ENCODE data around the gene LPA.

Gene LPA

DNA sequence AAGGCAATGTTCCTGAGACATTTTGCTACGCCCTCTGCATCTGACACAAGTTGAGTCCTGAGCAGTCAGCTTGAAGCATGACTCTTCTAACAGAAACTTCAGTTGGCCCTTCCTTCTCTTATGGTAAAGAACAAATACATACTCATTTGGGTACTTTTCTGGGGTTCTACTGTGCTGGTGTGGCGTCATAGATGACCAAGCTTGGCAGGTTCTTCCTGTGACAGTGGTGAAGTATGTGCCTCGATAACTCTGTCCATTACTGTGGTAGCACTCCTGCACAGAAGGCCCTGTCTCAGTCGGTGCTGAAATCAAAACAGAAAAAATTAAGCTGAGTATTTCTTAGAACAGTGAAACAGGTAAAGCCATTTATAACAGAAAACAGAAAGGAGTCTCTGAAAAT is 163.4 kb downstream of the LPA start:
- Histone ChIP-seq H3K9me3 (ENCODE audit: control insufficient read depth in 5 of 5, low read length in 5 of 5) (peaks cover 3 to 20% (median 6%) of the 10 kb centered on the region in 5 donors), H3K36me3 (ENCODE audit: control insufficient read depth in 5 of 5, insufficient read depth in 5 of 5, low read length in 5 of 5) (peaks cover 0 to 8% (median 0%) of the 10 kb centered on the region in 5 donors), H3K4me3 (ENCODE audit: low read depth in 1 of 5, low read length in 5 of 5) (no peak overlapping the region), H3K4me1 (ENCODE audit: control insufficient read depth in 5 of 5, insufficient read depth in 5 of 5, low read length in 5 of 5) (no peaks in the 10 kb centered on the region), H3K27ac (ENCODE audit: low read depth, low read length) (no peak overlapping the region), H3K27me3 (ENCODE audit: control insufficient read depth in 5 of 5, insufficient read depth in 4 of 5, low read length in 5 of 5) (no peaks in the 10 kb centered on the region), H3K9ac (ENCODE audit: low read length in 5 of 5) (no peak overlapping the region)

GRCh38 chr6:160494576-160494975 is 169.5 kb downstream of the LPA start:
- Histone ChIP-seq H3K27me3 (ENCODE audit: control insufficient read depth in 5 of 5, insufficient read depth in 4 of 5, low read length in 5 of 5) (no peaks in the 10 kb centered on the region), H3K27ac (ENCODE audit: low read depth, low read length) (no peak overlapping the region), H3K9ac (ENCODE audit: low read length in 5 of 5) (no peak overlapping the region), H3K9me3 (ENCODE audit: control insufficient read depth in 5 of 5, low read length in 5 of 5) (no peaks in the 10 kb centered on the region), H3K36me3 (ENCODE audit: control insufficient read depth in 5 of 5, insufficient read depth in 5 of 5, low read length in 5 of 5) (peaks cover 0 to under 1% (median 0%) of the 10 kb centered on the region in 5 donors), H3K4me1 (ENCODE audit: control insufficient read depth in 5 of 5, insufficient read depth in 5 of 5, low read length in 5 of 5) (no peaks in the 10 kb centered on the region), H3K4me3 (ENCODE audit: low read depth in 1 of 5, low read length in 5 of 5) (no peak overlapping the region)

- Histone ChIP-seq H3K9me3 (ENCODE audit: control insufficient read depth in 5 of 5, low read length in 5 of 5) (no peaks in the 10 kb centered on the region), H3K27me3 (ENCODE audit: control insufficient read depth in 5 of 5, insufficient read depth in 4 of 5, low read length in 5 of 5) (no peaks in the 10 kb centered on the region), H3K4me3 (ENCODE audit: low read depth in 1 of 5, low read length in 5 of 5) (no peak overlapping the region), H3K36me3 (ENCODE audit: control insufficient read depth in 5 of 5, insufficient read depth in 5 of 5, low read length in 5 of 5) (no peaks in the 10 kb centered on the region), H3K4me1 (ENCODE audit: control insufficient read depth in 5 of 5, insufficient read depth in 5 of 5, low read length in 5 of 5) (no peaks in the 10 kb centered on the region), H3K9ac (ENCODE audit: low read length in 5 of 5) (no peak overlapping the region), H3K27ac (ENCODE audit: low read depth, low read length) (no peak overlapping the region)
These were observed 175.0 kb downstream of the LPA start for GRCh38 chr6:160489091-160489490.

- Histone ChIP-seq H3K27ac (ENCODE audit: low read depth, low read length) (no peak overlapping the region), H3K4me3 (ENCODE audit: low read depth in 1 of 5, low read length in 5 of 5) (no peak overlapping the region), H3K9me3 (ENCODE audit: control insufficient read depth in 5 of 5, low read length in 5 of 5) (no peaks in the 10 kb centered on the region), H3K4me1 (ENCODE audit: control insufficient read depth in 5 of 5, insufficient read depth in 5 of 5, low read length in 5 of 5) (no peaks in the 10 kb centered on the region), H3K36me3 (ENCODE audit: control insufficient read depth in 5 of 5, insufficient read depth in 5 of 5, low read length in 5 of 5) (peaks cover 0 to 3% (median 0%) of the 10 kb centered on the region in 5 donors), H3K27me3 (ENCODE audit: control insufficient read depth in 5 of 5, insufficient read depth in 4 of 5, low read length in 5 of 5) (no peaks in the 10 kb centered on the region), H3K9ac (ENCODE audit: low read length in 5 of 5) (no peak overlapping the region)
These were observed 177.0 kb downstream of the LPA start for GRCh38 chr6:160487116-160487515.
